Activated T-helper 2 cell treated with anti-CD3 and anti-CD28 coated beads, Interferon-gamma antibody, Interleukin-2, Interleukin-4, amounts not matched to agents 10 μg/mL and 5 μg/mL and 100 μg/mL, durations not matched to agents 14 hours and 24 hours and 36 hours (primary cell): ENCODE measurements around the gene STPG4. TPM values are rescaled to one million over a fixed set of nuclear protein-coding genes. Genes with fewer than 3 reads are reported as not detected.

Experiments used
- DNase-seq: peaks from one replicate; pipeline ENCODE4 v3.0.0; 2021; ENCODE audit warnings: low spot score
- H3K27ac Mint-ChIP-seq: one replicate; pipeline ENCODE4 v1.8.0; 2021; ENCODE audit warnings: mixed read lengths
- H3K27me3 Mint-ChIP-seq: one replicate; pipeline ENCODE4 v1.8.0; 2021; ENCODE audit warnings: low read depth, mixed read lengths
- H3K36me3 Mint-ChIP-seq: one replicate; pipeline ENCODE4 v1.8.0; 2021; ENCODE audit warnings: low read depth, mixed read lengths
- H3K4me1 Mint-ChIP-seq: one replicate; pipeline ENCODE4 v1.8.0; 2021; ENCODE audit warnings: low read depth, mixed read lengths
- H3K4me3 Mint-ChIP-seq: one replicate; pipeline ENCODE4 v1.8.0; 2021; ENCODE audit warnings: low read depth, mild to moderate bottlenecking, moderate library complexity, mixed read lengths
- H3K9me3 Mint-ChIP-seq: one replicate; pipeline ENCODE4 v1.8.0; 2021; ENCODE audit warnings: mixed read lengths
- intact Hi-C: fragments of 100-400 bp; cut with micrococcal nuclease; formaldehyde crosslinking; loops from one replicate; pipeline ENCODE4 v1.15.1; 2023
- total RNA-seq: library from RNA; stranded (reverse); gene quantifications from 2 replicates; pipeline ENCODE4 v1.2.3, GENCODE V29; 2022

The STPG4 gene
- total RNA-seq, 1 donor from 2014 or later: not detected

DNA sequence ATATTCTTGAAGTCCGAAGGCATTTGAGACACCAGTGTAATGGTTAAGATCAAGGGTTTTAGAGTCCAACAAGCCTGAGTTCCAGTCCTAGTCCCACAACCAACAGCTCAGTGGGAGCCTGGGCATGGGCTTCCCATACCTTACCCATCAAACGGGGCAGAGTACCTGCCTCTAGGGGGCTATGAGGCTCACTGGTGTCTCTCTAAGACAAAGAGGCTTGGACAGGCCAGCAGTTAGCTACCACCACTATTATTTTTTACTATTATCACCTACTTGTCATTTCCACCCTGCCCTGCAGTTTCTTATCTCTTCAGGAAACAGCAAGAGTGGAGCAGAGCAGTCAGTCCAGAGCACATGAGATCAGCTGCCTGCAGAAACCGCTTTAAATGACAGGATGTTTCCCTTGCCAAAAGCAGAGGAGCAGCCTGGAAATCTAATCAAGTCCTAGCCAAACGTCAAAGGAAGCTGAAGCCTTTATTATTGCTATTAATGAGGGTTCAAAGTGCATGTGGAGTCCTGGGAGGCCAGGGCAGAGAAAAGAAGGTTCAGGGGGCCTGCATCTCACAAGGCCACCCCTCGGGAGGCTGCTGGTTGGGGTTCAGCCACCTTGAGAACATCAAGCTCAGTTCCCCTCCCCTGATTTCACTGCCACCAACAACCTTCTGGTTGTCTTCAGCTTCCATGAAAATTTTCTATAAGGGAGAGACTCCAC, 66.6 kb downstream of the STPG4 start:
- Mint-ChIP-seq H3K27me3 (peaks cover 3% of the 10 kb centered on the region), H3K27ac (no peak overlapping the region), H3K36me3 (no peaks in the 10 kb centered on the region), H3K9me3 (no peaks in the 10 kb centered on the region), H3K4me1 (no peaks in the 10 kb centered on the region), H3K4me3 (no peak overlapping the region)
- intact Hi-C loops: no loop called here
- DNase-seq: no peak

DNA sequence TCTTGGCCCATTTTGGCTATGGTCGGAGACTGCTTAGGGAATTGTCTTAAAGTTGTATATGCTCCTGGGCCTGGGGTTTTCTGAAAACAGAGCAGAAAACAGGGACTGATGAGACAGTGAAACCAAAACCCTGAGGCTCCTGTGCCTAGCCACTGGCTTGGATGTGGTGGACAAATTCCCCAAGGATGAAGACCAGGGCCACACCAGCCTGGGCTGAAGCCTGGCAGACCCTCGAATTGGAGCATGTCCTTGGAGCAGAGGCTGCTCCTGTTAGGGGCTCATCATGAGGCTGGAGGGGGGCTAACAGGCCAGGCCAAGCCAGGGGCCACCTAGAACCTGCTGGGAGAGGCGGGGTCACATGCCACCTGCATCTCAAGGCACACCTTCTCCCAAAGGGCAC, 68.1 kb downstream of the STPG4 start:
- Mint-ChIP-seq H3K36me3 (no peaks in the 10 kb centered on the region), H3K27me3 (peaks cover 3% of the 10 kb centered on the region), H3K4me1 (no peaks in the 10 kb centered on the region), H3K4me3 (no peak overlapping the region), H3K27ac (no peak overlapping the region), H3K9me3 (no peaks in the 10 kb centered on the region)
- intact Hi-C loops: no loop called here
- no peak for DNase-seq

DNA sequence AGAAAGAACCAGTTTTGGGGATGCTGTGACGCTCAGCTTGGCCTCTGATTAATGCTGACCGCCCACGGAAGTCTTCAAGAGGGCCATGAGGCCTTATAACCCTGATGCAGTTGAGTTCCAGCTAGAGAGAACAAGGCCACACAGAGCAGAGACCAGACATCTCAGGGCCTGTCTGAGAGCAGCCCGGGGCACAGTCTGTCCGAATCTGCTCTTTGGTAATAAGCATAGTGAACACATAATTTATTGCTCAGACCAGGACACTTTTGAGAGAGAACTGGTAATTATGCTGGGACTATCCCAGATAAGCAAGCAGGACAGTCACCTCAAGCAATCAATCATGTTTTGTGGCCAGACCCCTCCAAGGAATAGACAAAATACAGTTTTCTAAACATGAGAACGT, 68.5 kb downstream of the STPG4 start:
- intact Hi-C loops: no loop called here
- Mint-ChIP-seq H3K27me3 (peaks cover 3% of the 10 kb centered on the region), H3K36me3 (no peaks in the 10 kb centered on the region), H3K9me3 (no peaks in the 10 kb centered on the region), H3K27ac (no peak overlapping the region), H3K4me1 (no peaks in the 10 kb centered on the region), H3K4me3 (no peak overlapping the region)
- DNase-seq: no peak

DNA sequence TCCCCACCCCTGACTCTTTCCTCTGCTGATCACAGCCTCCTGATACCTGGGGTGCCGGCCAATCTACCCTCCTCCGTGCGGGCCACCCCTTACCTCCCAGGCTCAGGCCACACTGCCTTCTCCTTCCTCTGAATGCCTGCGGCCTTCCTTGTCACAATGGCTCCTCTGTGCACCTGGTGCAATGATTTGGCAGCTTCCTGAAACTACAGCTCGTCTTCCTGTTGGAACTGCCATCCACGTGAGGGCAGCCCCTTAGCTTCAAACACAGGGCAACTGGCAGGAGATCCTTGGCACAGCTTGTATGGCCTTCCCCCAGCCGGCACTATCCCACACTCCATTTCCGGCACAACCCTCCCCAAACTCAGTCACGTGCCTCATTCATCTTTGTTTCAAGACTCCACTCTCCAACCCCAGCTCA, 69.0 kb downstream of the STPG4 start:
- Mint-ChIP-seq H3K4me3 (no peak overlapping the region), H3K4me1 (no peaks in the 10 kb centered on the region), H3K27me3 (peaks cover 3% of the 10 kb centered on the region), H3K36me3 (no peaks in the 10 kb centered on the region), H3K9me3 (no peaks in the 10 kb centered on the region), H3K27ac (no peak overlapping the region)
- intact Hi-C loops: no loop called here
- DNase-seq: no peak

DNA sequence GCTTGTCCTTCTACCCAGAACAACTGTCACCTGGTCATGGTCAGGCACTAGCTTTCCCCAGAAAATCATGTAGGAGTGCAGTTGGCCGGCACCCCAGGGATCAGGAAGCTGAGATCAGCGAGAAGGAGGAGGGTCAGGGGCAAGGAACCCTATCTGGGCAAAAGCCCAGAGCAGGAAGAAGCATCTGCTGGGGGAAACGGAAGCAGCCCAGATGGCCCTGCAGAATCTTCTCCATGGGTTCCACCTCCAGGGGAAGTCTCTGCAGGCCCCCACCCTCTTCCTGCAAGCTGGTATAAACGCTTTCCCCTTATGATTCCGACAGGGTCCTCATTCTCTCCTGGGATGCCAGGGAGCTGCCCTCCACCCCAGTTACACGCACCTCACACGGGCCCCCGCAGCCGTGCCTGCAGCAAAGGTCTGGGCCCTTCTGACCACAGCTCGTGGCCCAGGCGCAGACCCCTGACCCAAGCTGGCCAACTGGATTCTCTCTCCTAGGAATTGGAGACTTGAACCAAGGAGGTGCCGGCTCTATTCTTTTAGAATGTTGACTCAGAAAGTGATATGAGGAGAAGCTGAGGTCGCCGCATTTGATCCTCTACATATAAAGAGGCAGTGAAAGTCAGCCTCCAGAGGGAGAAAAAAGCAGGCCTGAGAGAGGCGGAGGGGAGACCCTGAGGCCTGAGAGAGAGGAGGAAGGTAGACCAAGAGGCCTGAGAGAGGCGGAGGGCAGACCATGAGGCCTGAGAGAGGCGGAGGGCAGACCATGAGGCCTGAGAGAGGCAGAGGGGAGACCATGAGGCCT, 71.0 kb downstream of the STPG4 start:
- H3K27me3 Mint-ChIP-seq: no peaks in the 10 kb centered on the region
- intact Hi-C loops: no loop called here
- H3K9me3 Mint-ChIP-seq: no peaks in the 10 kb centered on the region
- no peak overlapping the region for H3K4me3 Mint-ChIP-seq
- no peak for DNase-seq
- H3K36me3 Mint-ChIP-seq: no peaks in the 10 kb centered on the region
- H3K4me1 Mint-ChIP-seq: no peaks in the 10 kb centered on the region
- no peak overlapping the region for H3K27ac Mint-ChIP-seq

DNA sequence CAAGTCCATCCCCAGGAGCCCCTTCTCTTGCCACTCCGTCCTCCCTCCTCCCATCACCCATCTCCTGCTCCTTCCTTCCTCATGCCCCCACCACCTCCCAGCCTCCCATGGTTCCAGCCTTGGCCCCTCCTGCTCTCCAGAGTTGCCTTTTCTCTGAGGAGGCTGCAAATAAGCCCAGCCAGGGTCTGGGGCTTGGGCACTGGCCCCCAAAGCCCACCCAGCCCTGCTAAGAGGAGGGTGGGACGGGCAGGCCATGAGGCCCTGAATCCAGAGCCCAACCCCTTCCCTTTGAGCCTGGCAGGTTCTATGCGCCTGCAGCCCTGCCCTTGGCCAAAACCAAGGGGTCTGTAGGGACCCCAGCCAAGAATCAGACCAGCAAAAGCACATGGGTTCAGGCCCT, 71.6 kb downstream of the STPG4 start:
- Mint-ChIP-seq H3K27ac (no peak overlapping the region), H3K4me1 (peaks cover 2% of the 10 kb centered on the region), H3K4me3 (no peak overlapping the region), H3K27me3 (no peaks in the 10 kb centered on the region), H3K36me3 (no peaks in the 10 kb centered on the region), H3K9me3 (no peaks in the 10 kb centered on the region)
- no peak for DNase-seq
- intact Hi-C loops: no loop called here

DNA sequence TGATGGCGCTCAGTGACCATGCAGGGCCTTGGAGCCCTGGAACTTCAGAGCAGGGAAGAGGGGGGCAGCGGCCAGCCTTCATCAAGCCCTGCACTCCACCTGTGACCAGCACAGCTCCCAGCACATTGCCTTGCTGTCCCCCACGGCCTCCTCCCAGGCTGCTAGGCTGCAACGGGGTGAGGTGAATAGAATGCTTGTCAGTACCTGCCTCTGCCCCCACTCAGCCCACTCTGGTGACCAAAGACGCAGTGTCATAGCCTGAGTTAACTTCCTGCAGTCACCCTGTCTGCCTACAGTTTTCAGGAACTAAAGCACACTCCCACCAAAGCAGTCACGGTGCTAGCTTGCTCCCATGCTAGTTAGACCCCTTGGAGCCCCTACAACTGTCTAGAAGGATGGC, 72.1 kb downstream of the STPG4 start:
- H3K9me3 Mint-ChIP-seq: no peaks in the 10 kb centered on the region

DNA sequence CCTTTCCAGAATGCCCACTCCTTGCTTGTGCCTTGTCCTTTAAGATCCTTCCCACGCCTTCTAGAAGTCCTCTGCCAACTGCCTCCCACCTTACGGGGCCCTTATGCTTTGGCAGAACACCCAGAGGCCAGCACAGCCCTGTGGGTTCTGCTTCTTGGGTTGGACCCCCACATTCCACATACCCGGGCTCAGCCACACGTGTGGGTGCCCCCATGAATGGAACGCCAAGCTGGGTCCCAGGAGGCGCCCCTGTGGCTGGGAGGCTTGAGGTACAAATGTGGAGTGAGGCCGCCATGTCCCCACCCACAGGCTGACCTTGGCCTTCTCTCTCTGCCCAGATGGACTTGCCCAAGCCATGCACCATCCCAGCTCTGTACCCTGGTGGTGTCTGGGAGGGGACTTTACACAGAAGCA, 74.2 kb downstream of the STPG4 start:
- no peaks in the 10 kb centered on the region for H3K27me3 Mint-ChIP-seq
- no peak overlapping the region for H3K27ac Mint-ChIP-seq
- intact Hi-C loops: no loop called here
- no peaks in the 10 kb centered on the region for H3K9me3 Mint-ChIP-seq
- DNase-seq: no peak
- H3K36me3 Mint-ChIP-seq: no peaks in the 10 kb centered on the region
- H3K4me1 Mint-ChIP-seq: peaks cover 2% of the 10 kb centered on the region
- no peak overlapping the region for H3K4me3 Mint-ChIP-seq

More for the DNA sequence above, 72.1 kb downstream of the STPG4 start:
- no peaks in the 10 kb centered on the region for H3K36me3 Mint-ChIP-seq
- no peak overlapping the region for H3K27ac Mint-ChIP-seq
- no peak for DNase-seq
- H3K4me3 Mint-ChIP-seq: no peak overlapping the region
- intact Hi-C loops: no loop called here
- peaks cover 2% of the 10 kb centered on the region for H3K4me1 Mint-ChIP-seq
- H3K27me3 Mint-ChIP-seq: no peaks in the 10 kb centered on the region

DNA sequence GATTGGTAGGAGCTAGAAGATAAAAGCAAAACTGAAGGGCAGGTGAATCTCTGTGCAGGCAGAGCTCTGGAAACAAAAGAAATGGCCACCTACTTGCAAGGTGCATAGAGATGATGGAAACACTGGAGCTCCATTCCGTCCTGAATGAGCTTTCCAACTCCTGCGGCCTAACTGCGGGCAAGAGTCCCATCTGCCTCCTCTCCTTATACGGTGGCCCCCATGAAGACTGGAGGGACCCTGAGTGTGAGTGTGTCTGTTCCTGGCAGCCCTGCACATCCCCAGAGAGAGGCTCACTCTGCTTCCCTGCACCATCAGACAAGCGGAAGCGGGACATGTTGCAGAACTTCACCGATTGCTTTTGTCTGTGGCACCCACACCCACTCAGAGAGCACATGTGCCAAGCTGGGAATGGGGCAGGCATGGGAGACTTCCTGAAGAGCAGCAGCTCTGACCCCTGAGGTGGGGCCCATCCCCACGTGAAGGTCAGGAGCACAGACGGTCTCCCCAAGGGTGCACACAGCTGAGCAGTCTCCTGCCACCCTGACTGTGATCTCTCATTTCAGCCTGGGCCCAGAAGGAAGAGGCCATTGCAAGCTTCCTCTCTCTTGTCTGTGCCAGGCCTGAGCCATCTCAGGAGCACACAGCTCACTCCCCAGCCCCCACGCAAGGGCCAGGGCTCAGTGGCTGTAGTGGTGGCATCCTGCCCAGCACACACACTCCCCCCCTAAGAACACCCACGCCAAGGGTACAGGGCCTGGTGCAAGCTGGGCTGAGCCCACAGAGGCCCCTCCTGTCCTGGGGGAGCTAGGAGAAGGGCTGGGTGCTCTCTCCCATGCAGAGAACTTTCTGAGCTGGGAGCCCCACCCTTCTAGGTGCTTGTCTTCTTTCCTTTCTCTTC, 75.3 kb downstream of the STPG4 start:
- Mint-ChIP-seq H3K27me3 (no peaks in the 10 kb centered on the region), H3K4me1 (peaks cover 2% of the 10 kb centered on the region), H3K36me3 (no peaks in the 10 kb centered on the region), H3K9me3 (no peaks in the 10 kb centered on the region), H3K27ac (no peak overlapping the region), H3K4me3 (no peak overlapping the region)
- intact Hi-C loops: no loop called here
- no peak for DNase-seq

DNA sequence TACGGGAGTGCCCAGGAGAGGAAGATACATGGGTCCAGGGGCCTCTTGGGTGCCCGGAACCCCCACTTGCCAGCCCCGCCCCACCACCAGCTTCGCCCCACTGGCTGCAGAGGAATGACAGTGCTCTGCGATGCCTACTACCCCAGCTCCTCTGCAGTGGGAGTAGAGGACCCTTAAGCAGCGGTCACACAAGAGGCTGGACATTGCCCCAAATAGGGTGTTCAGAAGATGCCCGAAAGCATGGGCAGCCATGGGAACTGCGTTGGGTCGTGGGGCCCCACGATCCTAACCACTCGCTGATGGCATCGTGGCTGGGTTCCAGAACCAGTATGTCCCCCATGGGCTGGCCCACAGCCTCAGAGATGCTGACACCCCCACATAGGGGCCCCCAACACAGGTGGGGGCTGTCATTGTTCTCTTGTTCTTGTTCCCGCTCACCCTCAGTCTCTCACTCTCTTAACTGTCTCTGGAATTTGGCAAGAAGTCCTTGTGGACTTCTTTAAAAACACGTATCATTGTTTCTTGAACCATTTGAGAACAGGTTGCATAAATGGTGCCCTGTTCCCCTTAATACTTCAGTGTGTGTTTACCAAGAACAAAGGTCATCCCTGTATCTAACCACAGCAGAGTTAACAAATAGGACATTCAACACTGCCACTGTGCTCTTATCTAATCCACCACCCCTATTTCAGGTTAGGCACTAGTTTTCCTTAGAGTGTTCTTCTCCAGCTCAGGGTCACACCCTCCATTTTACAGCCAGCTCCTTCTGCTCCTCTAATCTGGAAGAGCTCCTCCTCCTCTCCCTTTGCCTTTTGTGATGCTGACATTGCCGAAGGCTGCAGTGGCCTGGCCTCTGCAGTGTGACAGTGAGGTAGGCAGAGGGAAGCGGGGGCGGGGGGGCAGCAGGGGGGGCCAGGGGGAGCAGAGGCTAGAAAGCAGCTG, 76.3 kb downstream of the STPG4 start:
- H3K27ac Mint-ChIP-seq: no peak overlapping the region
- no peaks in the 10 kb centered on the region for H3K9me3 Mint-ChIP-seq
- H3K36me3 Mint-ChIP-seq: peaks cover 8% of the 10 kb centered on the region
- intact Hi-C loops: no loop called here
- DNase-seq: no peak
- no peaks in the 10 kb centered on the region for H3K27me3 Mint-ChIP-seq
- no peak overlapping the region for H3K4me3 Mint-ChIP-seq
- peaks cover 2% of the 10 kb centered on the region for H3K4me1 Mint-ChIP-seq

DNA sequence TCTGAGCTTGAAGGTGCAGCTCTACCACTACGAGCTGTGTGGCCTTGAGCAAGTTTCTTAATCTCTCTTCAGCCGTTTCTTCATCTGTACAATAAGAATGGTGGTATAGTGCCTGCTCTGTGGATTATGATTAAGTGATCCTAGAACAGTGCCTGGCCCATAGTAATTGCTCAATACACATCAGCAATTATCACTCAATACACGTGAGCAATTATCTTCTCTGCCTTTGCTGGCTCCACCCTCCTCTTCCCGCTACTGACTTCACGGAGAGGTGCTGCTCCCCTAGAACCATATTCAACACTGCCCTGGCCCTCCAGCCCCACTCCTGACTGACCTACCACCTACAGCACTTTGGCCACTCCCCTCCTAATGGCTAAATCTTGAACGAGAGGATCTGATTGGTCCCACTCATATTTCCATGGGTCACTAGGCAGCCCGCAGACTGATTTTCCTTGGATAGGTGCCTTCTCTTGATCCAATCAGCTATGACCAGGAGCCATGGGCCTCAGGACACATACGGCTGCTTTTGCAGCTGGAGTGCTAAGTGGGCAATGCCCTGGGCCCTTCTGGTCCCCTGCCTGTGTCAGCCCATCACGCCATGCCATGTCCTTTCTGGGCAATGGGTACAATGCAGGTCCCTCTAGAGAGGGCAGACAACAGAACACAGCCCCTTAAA, 77.5 kb downstream of the STPG4 start:
- no peak overlapping the region for H3K4me3 Mint-ChIP-seq
- peaks cover 15% of the 10 kb centered on the region for H3K36me3 Mint-ChIP-seq
- no peaks in the 10 kb centered on the region for H3K9me3 Mint-ChIP-seq
- H3K27me3 Mint-ChIP-seq: no peaks in the 10 kb centered on the region
- no peak for DNase-seq
- H3K27ac Mint-ChIP-seq: no peak overlapping the region
- intact Hi-C loops: no loop called here
- peaks cover 2% of the 10 kb centered on the region for H3K4me1 Mint-ChIP-seq
